Naive B cell (primary cell): Measurements from ENCODE around the gene DPEP2NB. TPM values are rescaled to one million over a fixed set of nuclear protein-coding genes. Genes with fewer than 3 reads are reported as not detected.

Experiments used
- polyA plus RNA-seq, 6 donors: library from polyadenylated mRNA; unstranded; fragments of 300-500 nt; fragmentation: Illumina TruSeq; gene quantifications; one replicate each; pipeline ENCODE4 v1.2.3, GENCODE V29; 2021; ENCODE audit warnings: low read depth in 6 of 6

The DPEP2NB gene
- polyA plus RNA-seq, 6 donors from 2014 or later, result 0.45 TPM; not detected in 5

Other genes starting within 250 kb of the DPEP2NB start
- 10 to 100 TPM in 5 of 6 donors, 1 to 10 TPM in 1; 5.2 to 23.0 (median 11.7) TPM for gene RANBP10, start 209.4 kb downstream of the DPEP2NB start, polyA plus RNA-seq
- not detected for gene TSNAXIP1, start 209.0 kb downstream of the DPEP2NB start, polyA plus RNA-seq
- 100 to 1,000 TPM in 5 of 6 donors, 10 to 100 TPM in 1; 83.6 to 113 (median 105) TPM for gene THAP11, start 173.6 kb downstream of the DPEP2NB start, polyA plus RNA-seq
- gene NUTF2, start 169.0 kb downstream of the DPEP2NB start, polyA plus RNA-seq, result 100 to 1,000 TPM; 126 to 148 (median 131) TPM
- 10 to 100 TPM in 3 of 6 donors, 1 to 10 TPM in 3; 7.6 to 15.1 (median 9.2) TPM for gene CENPT, start 168.2 kb downstream of the DPEP2NB start, polyA plus RNA-seq
- gene EDC4, start 142.9 kb downstream of the DPEP2NB start, polyA plus RNA-seq, result 10 to 100 TPM in 5 of 6 donors, 1 to 10 TPM in 1; 6.7 to 28.6 (median 20.2) TPM
- gene NRN1L, start 131.0 kb downstream of the DPEP2NB start, polyA plus RNA-seq, result under 1 TPM in 2 of 6 donors, not detected in 4; 0.64 to 0.90 TPM
- gene PSKH1, start 122.7 kb downstream of the DPEP2NB start, polyA plus RNA-seq, result 10 to 100 TPM; 14.2 to 24.4 (median 17.4) TPM
- gene CTRL, start 84.0 kb downstream of the DPEP2NB start, polyA plus RNA-seq, result 1 to 10 TPM in 4 of 6 donors, under 1 TPM in 2; 0.65 to 3.2 (median 1.3) TPM
- 100 to 1,000 TPM; 398 to 770 (median 477) TPM for gene PSMB10, start 79.1 kb downstream of the DPEP2NB start, polyA plus RNA-seq
- 1 to 10 TPM in 2 of 6 donors, under 1 TPM in 2, not detected in 2; 0.30 to 4.2 (median 0.93) TPM for gene LCAT, start 71.8 kb downstream of the DPEP2NB start, polyA plus RNA-seq
- gene SLC12A4, start 47.3 kb downstream of the DPEP2NB start, polyA plus RNA-seq, result 1 to 10 TPM; 2.8 to 5.4 (median 3.7) TPM
- under 1 TPM in 4 of 6 donors, not detected in 2; 0.44 to 0.83 (median 0.55) TPM for gene DPEP3, start 35.4 kb downstream of the DPEP2NB start, polyA plus RNA-seq
- gene DPEP2, start 16.4 kb downstream of the DPEP2NB start, polyA plus RNA-seq, result 100 to 1,000 TPM in 1 of 6 donors, 10 to 100 TPM in 5; 57.3 to 125 (median 75.1) TPM
- gene DDX28, start 7.3 kb upstream of the DPEP2NB start, polyA plus RNA-seq, result 10 to 100 TPM; 39.8 to 71.5 (median 48.8) TPM
- 10 to 100 TPM; 36.8 to 51.8 (median 49.9) TPM for gene DUS2, start 7.4 kb upstream of the DPEP2NB start, polyA plus RNA-seq
- gene NFATC3, start 69.5 kb upstream of the DPEP2NB start, polyA plus RNA-seq, result 100 to 1,000 TPM in 2 of 6 donors, 10 to 100 TPM in 4; 74.8 to 147 (median 96.7) TPM
- gene ESRP2, start 220.2 kb upstream of the DPEP2NB start, polyA plus RNA-seq, result 1 to 10 TPM in 2 of 6 donors, under 1 TPM in 3, not detected in 1; 0.32 to 2.8 (median 0.87) TPM
- gene PLA2G15, start 229.5 kb upstream of the DPEP2NB start, polyA plus RNA-seq, result 1 to 10 TPM in 5 of 6 donors, not detected in 1; 4.3 to 9.8 (median 5.8) TPM
- gene SLC7A6, start 248.6 kb upstream of the DPEP2NB start, polyA plus RNA-seq, result 10 to 100 TPM in 5 of 6 donors, 1 to 10 TPM in 1; 6.5 to 16.4 (median 13.5) TPM